Activated naive CD4-positive, alpha-beta T cell treated with anti-CD3 and anti-CD28 coated beads, Interleukin-2, amount 50 U/mL, for 16 hours (primary cell): ENCODE results near the gene FMN2.
"Not testable (repeated sequence)": the region's sequence is repeated elsewhere in the genome, so short reads cannot be mapped to it uniquely, and the experiment has no call there.

Experiments used
- DNase-seq: peaks from one replicate; pipeline ENCODE4 v3.0.0-alpha.2; 2020

FMN2 gene

DNA sequence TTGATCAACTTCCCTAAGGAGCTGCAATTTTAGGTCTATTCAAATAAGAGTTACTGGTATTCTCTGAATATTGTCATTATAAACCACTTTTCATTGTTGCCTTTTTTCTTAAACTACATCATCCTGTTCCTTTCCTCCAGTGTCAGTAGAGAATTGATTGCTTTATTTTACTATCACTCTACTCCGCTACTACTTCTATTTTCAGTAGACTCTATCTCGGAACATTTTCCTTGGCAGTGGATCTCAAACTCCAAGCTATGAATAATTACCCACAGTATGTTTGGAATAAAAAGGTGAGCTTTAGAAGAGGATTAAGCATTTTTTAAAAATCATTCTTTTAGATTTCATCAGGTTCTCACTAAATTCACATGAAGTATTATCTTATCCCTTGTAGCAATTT, 295.4 kb downstream of the FMN2 start:
- no peak for DNase-seq

DNA sequence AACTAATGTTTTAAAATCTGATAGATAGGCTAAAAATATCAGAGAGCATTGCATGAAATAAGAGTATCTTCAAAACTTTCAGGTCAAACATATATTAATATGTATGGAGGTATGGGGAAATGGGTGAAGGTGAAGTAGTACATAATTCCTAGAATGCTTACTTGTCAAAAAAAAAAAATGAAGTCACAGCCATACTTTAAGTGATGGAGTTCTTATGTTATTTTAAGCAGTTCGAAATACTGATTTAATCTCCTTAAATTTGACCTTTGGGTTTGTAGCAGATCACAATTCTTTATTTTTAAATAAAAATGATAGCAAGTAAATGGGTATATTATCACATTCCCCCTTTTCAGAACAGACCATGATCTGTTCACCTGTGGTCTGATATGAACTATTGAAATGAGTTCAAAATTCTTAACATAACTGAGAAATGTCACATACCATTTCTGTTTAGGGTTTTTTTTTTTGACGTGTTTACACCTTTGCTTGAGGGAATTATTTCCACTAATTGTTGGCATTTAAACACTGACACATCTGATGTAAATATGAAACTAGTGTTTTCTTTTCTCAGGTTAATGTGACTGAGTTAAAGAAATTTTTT, 300.1 kb downstream of the FMN2 start:
- no peak for DNase-seq

DNA sequence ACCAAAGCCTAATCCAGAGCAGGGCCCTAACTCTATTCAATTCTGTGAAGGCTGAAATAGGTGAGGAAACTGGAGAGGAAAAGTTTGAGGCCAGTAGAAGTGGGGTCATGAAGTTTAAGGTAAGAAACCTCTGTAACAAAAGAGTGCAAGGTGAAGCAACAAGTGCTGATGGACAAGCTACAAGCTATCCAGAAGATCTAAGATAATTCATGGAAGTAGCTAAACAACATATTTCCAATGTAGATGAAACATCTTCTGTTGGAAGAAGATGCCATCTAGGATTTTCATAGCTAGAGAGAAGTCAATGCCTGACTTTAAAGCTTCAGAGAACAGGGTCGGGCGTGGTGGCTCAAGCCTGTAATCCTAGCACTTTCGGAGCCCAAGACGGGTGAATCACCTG, 302.7 kb downstream of the FMN2 start:
- no peak for DNase-seq

DNA sequence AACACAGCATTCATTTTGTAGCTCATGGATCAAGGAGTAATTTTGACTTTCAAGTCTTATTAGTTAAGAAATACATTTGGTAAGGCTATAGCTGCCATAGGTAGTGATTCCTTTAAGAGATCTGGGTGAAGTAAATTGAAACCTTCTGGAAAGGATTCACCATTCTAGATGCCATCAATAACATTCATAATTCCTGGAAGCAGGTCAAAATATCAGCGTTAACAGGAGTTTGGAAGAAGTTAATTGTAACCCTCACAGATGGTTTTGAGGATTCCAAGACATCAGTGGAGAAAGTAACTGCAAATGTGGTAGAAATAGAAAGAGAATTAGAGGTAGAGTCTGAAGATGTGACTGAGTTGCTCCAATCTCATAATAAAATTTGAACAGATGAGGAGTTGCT, 303.7 kb downstream of the FMN2 start:
- no peak for DNase-seq

DNA sequence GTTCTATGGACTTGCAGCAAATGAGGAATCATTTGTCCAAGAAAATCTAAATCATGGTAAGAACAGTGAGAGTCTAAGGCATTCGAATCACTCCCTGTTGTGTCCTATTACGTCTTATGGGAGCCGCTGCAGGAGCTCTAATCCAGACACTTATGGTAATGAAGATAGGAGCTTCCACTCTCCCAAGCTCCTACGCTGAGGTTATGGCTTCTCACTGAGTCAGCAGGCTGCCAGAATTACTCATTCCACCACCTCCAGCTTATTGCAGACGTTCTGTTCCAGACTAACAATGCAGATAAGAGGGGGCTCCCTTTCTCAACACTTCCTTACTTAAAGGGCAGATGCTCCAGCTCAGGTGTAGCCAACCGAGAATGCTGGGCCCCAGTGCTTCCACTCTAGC, 307.7 kb downstream of the FMN2 start:
- DNase-seq: no peak

DNA sequence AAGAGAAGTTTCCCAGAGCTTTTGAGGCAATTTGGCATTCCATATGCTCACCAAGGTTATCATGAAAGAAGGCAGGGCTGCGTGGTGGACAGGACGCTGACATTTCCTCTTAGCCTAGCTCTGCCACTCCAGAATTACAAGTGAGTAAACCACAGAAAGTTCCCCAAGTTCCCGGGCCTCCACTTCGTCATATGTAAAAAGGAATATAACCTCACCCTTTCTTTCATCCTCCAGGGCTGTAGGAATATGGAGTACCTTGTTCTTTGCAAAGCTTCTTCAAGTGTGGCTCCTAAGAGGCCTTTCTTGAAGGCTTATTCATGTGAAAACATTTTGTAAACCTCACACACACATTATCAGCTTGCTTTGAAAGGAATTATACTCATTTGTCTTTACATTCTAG, 310.0 kb downstream of the FMN2 start:
- DNase-seq: no peak

DNA sequence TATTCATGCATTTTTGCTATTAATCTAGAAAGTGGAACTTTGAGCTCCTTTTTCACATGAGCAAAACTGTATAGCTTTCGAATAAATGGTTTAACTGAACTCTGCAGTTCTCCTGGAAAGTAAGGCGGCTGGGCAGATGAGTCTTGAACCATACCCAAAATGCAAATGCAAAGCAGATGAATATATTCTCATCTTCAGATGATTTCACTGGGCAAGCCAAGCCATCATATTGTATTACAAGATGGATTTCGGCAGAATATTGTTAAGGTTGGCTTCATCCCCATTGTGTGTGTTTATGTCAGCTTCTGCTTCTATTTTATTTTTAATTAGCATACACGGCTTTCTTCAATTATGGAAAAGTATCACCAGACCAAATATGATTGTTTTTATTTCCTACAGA, 310.6 kb downstream of the FMN2 start:
- DNase-seq: no peak

DNA sequence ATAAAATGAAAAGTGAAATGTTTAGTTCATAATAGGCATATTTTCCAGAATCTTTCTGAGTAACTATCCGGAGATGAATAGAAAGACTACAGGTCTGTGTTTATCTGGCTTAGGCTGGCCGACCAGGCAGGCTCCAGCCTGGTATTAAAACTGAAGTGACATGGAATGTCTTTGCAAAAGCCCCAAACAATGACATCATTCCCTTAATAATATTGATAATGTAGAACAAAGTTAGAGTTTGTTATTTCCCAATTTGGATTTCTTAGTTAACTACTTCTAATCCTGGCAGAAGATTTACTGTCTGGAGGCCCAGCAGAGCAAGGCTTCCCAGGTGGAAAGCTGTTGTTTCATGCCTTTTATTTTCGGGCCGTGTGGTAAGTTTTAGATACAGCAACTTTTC, 312.6 kb downstream of the FMN2 start:
- DNase-seq: no peak

DNA sequence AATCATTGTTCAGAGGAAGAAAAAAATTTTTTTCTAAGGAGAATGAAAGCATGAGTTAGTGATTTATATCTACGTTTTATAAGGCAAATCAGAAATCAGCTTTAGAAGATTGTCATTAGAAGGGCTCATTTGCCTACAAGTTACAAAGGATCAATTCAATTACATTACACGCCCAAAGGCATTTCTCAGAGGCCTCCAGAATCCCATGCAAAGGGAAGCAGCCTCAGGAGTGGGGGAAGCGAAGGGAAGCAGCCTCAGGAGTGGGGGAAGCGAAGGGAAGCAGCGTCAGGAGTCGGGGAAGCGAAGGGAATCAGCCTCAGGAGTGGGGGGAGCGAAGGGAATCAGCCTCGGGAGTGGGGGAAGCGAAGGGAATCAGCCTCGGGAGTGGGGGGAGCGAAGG, 314.1 kb downstream of the FMN2 start:
- no peak for DNase-seq

DNA sequence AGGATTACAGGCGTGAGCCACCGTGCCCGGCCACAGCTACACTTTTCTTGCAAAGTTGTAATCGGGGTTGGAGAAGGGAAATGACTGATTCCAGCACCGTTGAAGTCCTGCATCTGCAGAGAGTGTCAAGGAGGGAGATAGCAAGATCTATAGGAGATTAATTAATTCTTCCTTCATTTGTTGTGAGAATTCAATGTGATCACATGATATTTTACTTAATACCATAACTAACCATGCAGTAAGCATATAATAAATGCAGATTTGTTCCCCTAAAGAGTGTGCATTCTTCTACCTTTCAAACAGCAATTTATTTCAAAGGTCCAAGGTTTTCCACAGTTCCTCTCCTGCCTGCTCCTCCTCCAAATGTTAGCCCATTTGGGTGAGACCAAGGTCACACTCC, 315.7 kb downstream of the FMN2 start:
- no peak for DNase-seq

DNA sequence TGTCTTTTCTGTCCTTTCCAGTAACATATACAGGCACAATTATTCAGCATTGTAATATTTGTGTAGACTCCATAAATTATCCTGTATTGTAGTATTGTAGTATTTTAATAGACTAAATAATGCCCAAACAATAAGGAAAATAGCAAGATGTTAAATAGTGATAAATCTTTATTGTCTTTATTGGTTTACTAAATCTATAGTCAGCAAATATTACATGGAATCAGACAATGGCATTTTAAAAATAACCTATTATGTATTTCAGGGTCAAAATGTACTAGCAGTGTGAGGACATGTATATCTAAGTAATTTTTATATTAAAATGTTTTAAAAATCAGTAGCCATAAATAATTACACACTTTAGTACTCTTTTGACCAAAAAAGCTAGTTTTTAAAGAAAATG, 317.9 kb downstream of the FMN2 start:
- no peak for DNase-seq

DNA sequence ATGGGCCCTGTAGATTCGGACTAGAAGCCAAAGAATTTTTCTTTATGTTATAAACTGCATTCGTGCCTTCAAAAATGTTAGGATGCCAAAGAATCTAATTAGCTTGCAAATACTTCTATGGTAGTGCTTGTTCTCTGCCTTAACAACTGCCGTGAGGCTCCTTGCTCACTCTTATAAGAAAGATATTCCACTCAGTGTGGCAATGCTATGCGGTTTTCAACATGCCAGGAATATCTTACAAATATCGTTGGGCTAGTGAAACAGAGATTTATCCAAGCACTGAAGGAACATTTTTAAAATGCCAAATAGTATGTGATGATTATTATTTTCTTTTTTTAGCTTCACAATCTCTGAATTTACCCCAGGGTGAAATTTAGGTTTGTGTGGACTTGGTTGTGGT, 322.0 kb downstream of the FMN2 start:
- DNase-seq: no peak

DNA sequence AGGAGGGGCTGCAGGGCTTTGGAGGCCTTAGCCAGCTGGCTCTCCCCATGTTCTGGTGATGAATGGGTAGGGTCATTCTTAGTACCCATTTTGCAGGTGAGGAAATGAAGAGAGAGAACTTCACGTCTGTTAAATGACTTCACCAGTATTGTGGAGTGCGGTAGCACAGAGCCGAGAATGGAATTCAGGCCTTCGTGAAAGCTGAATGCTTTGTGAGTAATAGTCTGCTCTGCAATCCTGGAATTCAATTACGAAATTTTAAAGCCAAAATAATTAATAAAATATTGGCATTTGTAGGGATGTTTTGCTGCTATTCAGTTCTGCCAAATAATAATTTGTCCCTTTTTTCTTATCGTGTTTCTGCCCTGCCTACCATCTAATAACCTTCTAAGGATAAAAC, 322.6 kb downstream of the FMN2 start:
- DNase-seq: no peak

DNA sequence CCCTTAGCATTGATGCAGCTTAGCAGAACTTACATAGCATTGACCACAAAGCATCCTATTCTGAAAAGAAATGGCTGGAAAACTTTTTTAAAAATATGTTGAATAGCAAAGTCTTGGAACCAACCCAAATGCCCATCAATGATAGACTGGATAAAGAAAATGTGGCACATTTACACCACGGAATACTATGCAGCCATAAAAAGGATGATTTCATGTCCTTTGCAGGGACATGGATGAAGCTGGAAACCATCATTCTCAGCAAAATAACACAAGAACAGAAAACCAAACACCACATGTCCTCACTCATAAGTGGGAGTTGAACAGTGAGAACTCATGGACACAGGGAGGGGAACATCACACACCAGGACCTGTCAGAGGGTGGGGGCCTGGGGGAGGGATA, 323.3 kb downstream of the FMN2 start:
- DNase-seq: not testable (repeated sequence)

DNA sequence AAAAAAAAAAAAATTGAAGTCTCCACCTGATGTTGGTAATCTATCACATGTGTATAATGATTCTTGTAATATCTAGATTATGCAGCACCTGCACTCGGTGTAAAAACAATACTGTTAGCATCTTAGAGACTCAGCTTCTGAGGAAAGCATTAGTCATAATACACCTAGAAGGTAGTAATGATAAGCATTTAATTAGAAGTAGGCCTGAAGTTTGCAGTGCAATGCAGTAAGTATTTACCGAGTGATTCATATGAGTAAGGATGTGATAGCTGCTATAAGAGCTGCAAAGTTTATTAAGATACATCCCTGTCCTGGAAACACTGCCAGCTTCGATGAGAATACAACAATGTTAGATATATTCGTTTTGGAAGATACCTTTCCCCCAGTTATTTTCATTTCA, 323.8 kb downstream of the FMN2 start:
- DNase-seq: no peak

DNA sequence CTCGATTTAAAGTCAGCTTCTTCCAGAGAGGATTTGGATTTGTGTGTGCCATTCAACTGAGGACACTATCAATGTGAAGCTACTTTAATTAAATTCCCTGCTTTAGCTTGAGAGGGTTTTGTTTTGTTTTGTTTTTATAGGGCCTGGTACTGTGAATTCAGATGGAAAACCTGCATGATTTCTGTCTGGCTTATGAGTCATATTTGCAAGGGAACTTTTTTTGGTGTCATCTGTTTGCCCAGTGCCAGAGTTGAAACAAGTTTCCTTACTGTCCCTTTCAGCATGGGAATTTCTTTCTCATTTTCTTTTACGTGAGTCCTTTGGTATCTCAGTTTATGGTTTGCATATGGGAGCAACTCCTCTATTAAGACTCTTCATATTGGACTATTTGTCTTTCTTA, 325.6 kb downstream of the FMN2 start:
- no peak for DNase-seq

DNA sequence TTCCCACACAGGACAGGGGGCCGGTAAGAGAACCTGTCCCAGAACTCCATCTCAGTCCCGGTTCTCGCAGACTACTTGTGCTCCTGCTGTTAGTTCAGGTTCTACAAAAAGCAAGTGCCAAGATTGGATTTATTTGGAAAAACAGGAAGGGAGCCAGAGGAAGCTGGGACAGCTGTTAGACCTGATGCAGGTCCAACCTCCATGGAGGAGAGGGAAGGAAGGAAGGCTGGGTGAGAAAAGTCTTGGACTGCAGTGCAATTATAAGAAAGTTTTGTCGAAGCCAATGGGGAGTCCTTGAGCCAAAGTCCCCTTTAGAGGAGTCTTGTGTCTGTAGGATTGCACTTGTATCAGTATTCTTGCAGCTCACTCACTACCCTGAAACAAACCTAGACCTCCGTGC, 329.1 kb downstream of the FMN2 start:
- DNase-seq: no peak

DNA sequence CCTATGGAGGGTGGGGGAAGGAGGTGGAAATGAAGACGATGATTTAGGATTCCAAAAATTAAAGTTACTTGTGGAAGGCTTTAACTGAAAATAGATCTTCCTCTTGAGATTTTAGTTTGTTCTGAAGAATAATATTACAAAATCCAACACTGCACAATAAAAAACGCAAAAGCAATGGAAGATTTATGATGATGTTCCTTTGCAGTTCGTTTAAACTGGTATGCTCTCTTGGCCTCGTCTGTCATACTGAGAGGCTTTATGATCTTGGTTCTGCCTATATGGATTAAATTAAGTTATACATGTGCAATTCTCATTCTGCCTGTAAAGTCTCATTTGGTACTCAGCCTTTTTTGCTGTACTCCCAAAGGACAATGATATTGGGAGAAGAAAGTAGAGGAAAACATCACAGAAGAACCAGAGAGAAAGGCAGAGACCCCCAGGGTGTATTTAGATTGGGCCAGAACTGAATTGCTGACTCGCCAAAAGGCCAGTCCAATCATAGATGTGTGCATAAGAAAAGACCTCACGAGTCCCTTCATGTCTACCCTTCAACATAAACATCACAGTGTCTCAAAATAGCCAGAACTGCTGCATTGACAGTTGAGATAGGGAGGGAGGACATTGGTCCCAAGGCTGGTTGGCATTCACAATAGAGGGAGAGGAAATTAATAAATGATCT, 331.7 kb downstream of the FMN2 start:
- DNase-seq: no peak

DNA sequence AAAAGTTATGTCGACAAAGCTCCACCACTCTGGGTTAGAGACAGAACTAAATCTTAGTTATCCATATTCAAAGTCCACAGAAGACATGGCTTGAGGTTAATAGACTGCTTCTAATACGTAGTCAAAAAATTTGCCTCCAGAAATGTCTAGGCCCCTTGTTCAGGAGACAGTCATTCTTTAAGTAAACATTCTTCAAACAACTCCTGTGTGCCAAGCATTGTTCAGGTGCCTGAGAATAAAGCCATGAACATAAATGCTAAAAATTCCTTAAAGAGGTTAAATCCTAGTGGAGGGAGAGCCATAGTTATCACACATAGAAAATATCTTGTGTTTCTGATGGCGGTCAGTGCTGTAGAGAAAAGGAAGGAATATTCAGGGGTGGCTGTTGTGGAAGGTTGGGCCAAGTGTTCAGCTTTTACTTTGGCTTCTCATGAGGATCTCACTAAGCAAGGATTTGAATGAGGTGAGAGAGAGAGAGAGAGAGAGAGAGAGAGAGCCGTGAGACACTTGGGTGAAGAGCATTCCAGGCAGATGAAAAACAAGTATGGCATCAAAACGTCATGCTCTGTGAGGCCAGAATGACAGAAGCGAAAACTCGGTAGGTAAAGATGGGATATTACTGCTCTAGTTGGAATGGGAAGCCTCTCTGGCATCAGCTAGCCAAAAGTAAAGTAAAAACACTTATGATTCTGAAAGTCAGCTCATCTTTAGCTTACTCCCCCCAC, 333.2 kb downstream of the FMN2 start:
- DNase-seq: no peak

DNA sequence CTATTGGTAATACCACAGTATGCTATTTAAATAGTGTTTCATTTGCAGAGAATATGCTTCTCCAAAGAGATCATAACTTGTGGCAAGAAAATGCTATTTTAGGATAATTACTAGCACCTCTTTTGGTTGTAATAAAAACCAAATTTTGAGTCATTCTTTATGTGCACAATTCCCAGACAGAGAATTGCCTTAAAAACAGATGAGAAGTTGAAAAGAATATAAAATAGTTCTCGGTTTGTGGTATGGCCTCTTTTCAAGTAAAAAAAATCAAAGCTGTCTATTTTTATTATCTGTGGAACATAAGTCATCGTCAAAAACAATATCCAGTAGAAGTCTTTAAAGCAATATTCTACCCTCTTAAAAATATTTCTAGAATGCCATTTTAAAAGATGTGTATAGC, 334.4 kb downstream of the FMN2 start:
- DNase-seq: no peak

DNA sequence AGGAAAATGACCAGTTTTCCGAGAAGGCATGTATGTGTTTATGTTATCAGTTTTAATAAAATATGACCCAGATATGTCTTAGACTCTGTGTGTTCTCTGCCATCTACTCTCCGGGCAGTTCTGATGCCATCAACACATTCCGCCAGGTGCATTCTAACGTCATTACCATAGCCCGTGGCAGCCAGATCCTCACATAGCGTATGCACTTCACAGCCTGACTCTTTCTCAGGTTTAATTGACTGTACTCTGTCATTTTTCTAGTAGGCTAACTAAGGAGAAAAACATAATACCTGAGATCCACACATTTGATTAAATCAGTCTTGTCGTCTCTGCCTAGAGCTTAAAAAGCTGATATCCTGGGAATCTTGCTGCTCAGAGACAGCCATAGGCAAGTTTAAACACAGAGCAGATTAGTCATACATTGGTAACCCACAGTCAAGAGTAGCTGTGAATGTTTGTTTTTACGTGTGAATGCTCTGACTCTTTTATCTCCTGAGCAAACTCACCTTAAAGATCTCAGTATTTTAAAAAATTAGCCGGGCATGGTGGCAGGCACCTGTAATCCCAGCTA, 344.4 kb downstream of the FMN2 start:
- DNase-seq: no peak

DNA sequence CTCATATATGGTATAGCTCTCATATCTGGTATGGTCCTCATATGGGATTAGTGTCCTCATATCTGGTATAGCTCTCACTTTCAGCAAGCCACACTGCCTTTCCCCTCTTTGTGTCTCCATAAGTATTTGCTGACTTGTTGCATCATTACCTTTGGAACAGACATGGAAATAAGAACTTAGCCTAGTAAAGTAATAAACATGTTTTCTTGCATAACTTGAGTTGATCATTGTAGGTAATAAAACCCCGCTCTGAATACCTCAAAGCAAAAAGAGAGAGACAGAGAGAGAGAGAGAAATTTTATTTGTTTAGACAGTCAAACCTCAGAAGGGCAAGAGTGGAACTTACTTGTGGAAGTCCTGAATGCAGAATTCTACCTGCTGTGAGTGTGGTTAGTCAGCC, 350.0 kb downstream of the FMN2 start:
- no peak for DNase-seq

DNA sequence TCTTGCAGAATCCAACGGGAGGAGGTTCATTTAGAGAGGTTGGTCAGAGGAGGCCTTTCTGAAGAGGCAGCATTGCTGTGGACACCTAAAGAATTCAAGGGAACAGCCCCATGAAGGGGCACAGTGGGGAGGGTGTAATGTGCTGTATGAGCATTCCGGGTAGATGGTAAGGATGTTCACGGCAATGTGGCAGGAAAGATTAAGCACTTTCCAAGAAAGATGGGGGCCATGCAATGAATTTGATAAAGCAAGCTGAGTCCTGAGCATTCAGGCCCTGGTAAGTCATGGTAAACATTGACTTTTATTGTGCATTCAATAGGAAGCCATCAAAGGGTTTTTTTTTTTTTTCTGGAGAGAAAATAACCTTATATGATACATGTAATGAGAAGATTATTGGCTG, 353.7 kb downstream of the FMN2 start:
- no peak for DNase-seq

DNA sequence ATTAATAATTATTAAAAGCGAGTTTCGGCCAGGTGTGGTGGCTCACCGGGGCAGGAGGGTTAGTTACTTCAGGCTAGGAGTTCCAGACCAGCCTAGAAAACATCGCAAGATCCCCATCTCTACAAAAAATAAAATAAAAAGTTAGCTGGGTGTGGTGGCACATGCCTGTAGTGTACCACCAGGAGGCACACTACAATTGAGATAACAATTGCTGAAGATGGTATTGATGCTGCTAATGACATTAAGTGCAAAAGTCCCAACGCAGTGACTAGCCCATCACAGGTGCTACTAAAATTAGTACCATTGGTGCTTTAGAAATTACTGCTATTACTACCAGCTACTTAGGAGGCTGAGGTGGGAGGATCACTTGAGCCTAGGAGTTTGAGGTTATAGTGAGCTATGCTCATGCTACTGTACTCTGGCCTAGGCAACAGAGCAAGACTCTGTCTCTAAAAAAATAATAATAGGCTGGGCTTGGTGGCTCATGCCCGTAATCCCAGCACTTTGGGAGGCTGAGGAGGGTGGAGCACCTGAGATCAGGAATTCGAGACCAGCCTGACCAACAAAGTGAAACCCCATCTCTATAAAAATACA, 363.6 kb downstream of the FMN2 start:
- no peak for DNase-seq
